ENCODE measurements around the gene SLC6A6.
"Not testable (repeated sequence)": the region's sequence is repeated elsewhere in the genome, so short reads cannot be mapped to it uniquely, and the experiment has no call there.

SLC6A6 gene

DNA sequence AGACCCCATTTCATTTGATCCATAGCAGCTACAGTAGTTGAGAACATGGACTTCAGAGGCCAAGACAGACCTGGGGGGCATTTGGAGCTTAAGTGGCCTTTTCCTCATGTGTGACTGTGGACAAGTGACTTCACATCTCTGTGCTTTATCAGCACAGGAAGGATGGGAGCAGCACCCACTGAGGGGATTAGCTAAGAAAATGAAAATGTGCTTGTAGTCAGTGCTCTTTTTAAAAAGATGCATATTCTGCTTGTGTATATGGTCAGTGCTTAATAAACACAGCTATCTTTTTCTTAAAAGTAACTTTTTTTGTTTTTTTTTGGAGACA lies 34.5 kb downstream of the SLC6A6 start:
- Histone ChIP-seq H3K4me3 (replicated peaks; ENCODE audit: low read depth, low read length) (no peak overlapping the region), H3K27me3 (replicated peaks; ENCODE audit: control insufficient read depth, insufficient read depth, low read length) (no peaks in the 10 kb centered on the region), H3K36me3 (ENCODE audit: control insufficient read depth, insufficient read depth, low read length) (0 out of 2 replicates have a peak, but pooled peaks cover 2% of the 10 kb centered on the region)
- TF ChIP-seq, protein P1, sequence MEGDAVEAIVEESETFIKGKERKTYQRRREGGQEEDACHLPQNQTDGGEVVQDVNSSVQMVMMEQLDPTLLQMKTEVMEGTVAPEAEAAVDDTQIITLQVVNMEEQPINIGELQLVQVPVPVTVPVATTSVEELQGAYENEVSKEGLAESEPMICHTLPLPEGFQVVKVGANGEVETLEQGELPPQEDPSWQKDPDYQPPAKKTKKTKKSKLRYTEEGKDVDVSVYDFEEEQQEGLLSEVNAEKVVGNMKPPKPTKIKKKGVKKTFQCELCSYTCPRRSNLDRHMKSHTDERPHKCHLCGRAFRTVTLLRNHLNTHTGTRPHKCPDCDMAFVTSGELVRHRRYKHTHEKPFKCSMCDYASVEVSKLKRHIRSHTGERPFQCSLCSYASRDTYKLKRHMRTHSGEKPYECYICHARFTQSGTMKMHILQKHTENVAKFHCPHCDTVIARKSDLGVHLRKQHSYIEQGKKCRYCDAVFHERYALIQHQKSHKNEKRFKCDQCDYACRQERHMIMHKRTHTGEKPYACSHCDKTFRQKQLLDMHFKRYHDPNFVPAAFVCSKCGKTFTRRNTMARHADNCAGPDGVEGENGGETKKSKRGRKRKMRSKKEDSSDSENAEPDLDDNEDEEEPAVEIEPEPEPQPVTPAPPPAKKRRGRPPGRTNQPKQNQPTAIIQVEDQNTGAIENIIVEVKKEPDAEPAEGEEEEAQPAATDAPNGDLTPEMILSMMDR (IDR thresholded peaks at IDR 0.05; ENCODE audit: insufficient read depth, low read length, poor library complexity, severe bottlenecking): no peak
- DNase-seq (ENCODE audit: extremely low read depth, insufficient read length): no peak

- H3K27me3 ChIP-seq (replicated peaks; ENCODE audit: control insufficient read depth, insufficient read depth, low read length); H3K36me3 ChIP-seq (ENCODE audit: control insufficient read depth, insufficient read depth, low read length); DNase-seq (ENCODE audit: extremely low read depth, insufficient read length); H3K4me3 ChIP-seq (replicated peaks; ENCODE audit: low read depth, low read length): not testable (repeated sequence)
These were observed 35.3 kb downstream of the SLC6A6 start for GRCh38 chr3:14437705-14438104.

GRCh38 chr3:14438262-14438661 lies 35.9 kb downstream of the SLC6A6 start:
- TF ChIP-seq, protein P1 (IDR thresholded peaks at IDR 0.05; ENCODE audit: insufficient read depth, low read length, poor library complexity, severe bottlenecking): no peak
- H3K36me3 ChIP-seq (ENCODE audit: control insufficient read depth, insufficient read depth, low read length): peaks cover 2% of the 10 kb centered on the region; the same call in 1 of the 2 replicates

GRCh38 chr3:14438929-14439328 lies 36.5 kb downstream of the SLC6A6 start:
- Histone ChIP-seq H3K27me3 (replicated peaks; ENCODE audit: control insufficient read depth, insufficient read depth, low read length) (no peaks in the 10 kb centered on the region), H3K36me3 (ENCODE audit: control insufficient read depth, insufficient read depth, low read length) (peaks cover 3% of the 10 kb centered on the region), H3K4me3 (replicated peaks; ENCODE audit: low read depth, low read length) (no peak overlapping the region)
- no peak for DNase-seq (ENCODE audit: extremely low read depth, insufficient read length)
- TF ChIP-seq, protein P1 (IDR thresholded peaks at IDR 0.05; ENCODE audit: insufficient read depth, low read length, poor library complexity, severe bottlenecking): no peak

More at GRCh38 chr3:14438262-14438661, 35.9 kb downstream of the SLC6A6 start:
- Histone ChIP-seq H3K4me3 (replicated peaks; ENCODE audit: low read depth, low read length) (no peak overlapping the region), H3K27me3 (replicated peaks; ENCODE audit: control insufficient read depth, insufficient read depth, low read length) (no peaks in the 10 kb centered on the region)
- no peak for DNase-seq (ENCODE audit: extremely low read depth, insufficient read length)

GRCh38 chr3:14439501-14440167 lies 37.2 kb downstream of the SLC6A6 start:
- Histone ChIP-seq H3K36me3 (ENCODE audit: control insufficient read depth, insufficient read depth, low read length) (peaks cover 3% of the 10 kb centered on the region), H3K27me3 (replicated peaks; ENCODE audit: control insufficient read depth, insufficient read depth, low read length) (no peaks in the 10 kb centered on the region), H3K4me3 (replicated peaks; ENCODE audit: low read depth, low read length) (no peak overlapping the region)
- TF ChIP-seq, protein P1 (IDR thresholded peaks at IDR 0.05; ENCODE audit: insufficient read depth, low read length, poor library complexity, severe bottlenecking): no peak
- DNase-seq (ENCODE audit: extremely low read depth, insufficient read length): no peak

GRCh38 chr3:14440168-14440518 lies 37.7 kb downstream of the SLC6A6 start:
- DNase-seq (ENCODE audit: extremely low read depth, insufficient read length): no peak
- peaks cover 3% of the 10 kb centered on the region for H3K36me3 ChIP-seq (ENCODE audit: control insufficient read depth, insufficient read depth, low read length)
- TF ChIP-seq, protein P1 (IDR thresholded peaks at IDR 0.05; ENCODE audit: insufficient read depth, low read length, poor library complexity, severe bottlenecking): no peak
- no peak overlapping the region for H3K4me3 ChIP-seq (replicated peaks; ENCODE audit: low read depth, low read length)
- no peaks in the 10 kb centered on the region for H3K27me3 ChIP-seq (replicated peaks; ENCODE audit: control insufficient read depth, insufficient read depth, low read length)

Measured in GM06990 (cell line).